Astrocyte (in vitro differentiated cells and primary cell): ENCODE data around the gene PLCB4. TPM values are rescaled to one million over a fixed set of nuclear protein-coding genes. Genes with fewer than 3 reads are reported as not detected.

Source experiments
- DNase-seq: peaks from one replicate; pipeline ENCODE4 v3.0.0-alpha.2; 2010; ENCODE audit warnings: low read depth
- FAIRE-seq: peaks from 2 replicates; lab custom pipeline; 2011; peaks lifted over from hg19 to GRCh38; lab: Jason Lieb, UNC
- H2AFZ ChIP-seq: 2 replicates; pipeline ENCODE4 v1.6.0; 2012; ENCODE audit warnings: low read depth, low read length, inconsistent platforms
- H3K27ac ChIP-seq: 2 replicates; pipeline ENCODE4 v1.5.1; 2011; ENCODE audit warnings: low read depth, low read length, inconsistent platforms
- H3K27me3 ChIP-seq: 2 replicates; pipeline ENCODE4 v1.6.0; 2011; ENCODE audit warnings: low read length, inconsistent platforms; ENCODE audit not compliant: insufficient read depth
- H3K36me3 ChIP-seq: 2 replicates; pipeline ENCODE4 v1.5.1; 2011; ENCODE audit warnings: low read length, inconsistent platforms; ENCODE audit not compliant: insufficient read depth
- H3K4me1 ChIP-seq: 2 replicates; pipeline ENCODE4 v1.5.1; 2011; ENCODE audit warnings: low read length, inconsistent platforms; ENCODE audit not compliant: insufficient read depth
- H3K4me2 ChIP-seq: 2 replicates; pipeline ENCODE4 v1.6.0; 2012; ENCODE audit warnings: low read length, inconsistent platforms
- H3K4me3 ChIP-seq: 2 replicates; pipeline ENCODE4 v1.5.1; 2011; ENCODE audit warnings: low read depth, mild to moderate bottlenecking, low read length, inconsistent platforms; ENCODE audit not compliant: insufficient read depth
- H3K79me2 ChIP-seq: 2 replicates; pipeline ENCODE4 v1.6.0; 2012; ENCODE audit warnings: mild to moderate bottlenecking, low read length, inconsistent platforms; ENCODE audit not compliant: insufficient read depth
- H3K9ac ChIP-seq: 2 replicates; pipeline ENCODE4 v1.6.0; 2012; ENCODE audit warnings: mild to moderate bottlenecking, low read length, inconsistent platforms
- H3K9me3 ChIP-seq: 2 replicates; pipeline ENCODE4 v1.5.1; 2012; ENCODE audit warnings: low read depth, mild to moderate bottlenecking, low read length, inconsistent platforms; ENCODE audit not compliant: insufficient read depth
- H4K20me1 ChIP-seq: 2 replicates; pipeline ENCODE4 v1.6.0; 2012; ENCODE audit warnings: low read length, inconsistent platforms; ENCODE audit not compliant: insufficient read depth
- H3K27ac Mint-ChIP-seq: one replicate; pipeline ENCODE4 v1.8.0; 2021; ENCODE audit warnings: mild to moderate bottlenecking, mixed read lengths; ENCODE audit not compliant: unreplicated experiment
- H3K27me3 Mint-ChIP-seq: one replicate; pipeline ENCODE4 v1.8.0; 2021; ENCODE audit warnings: low read depth, mixed read lengths; ENCODE audit not compliant: unreplicated experiment
- H3K36me3 Mint-ChIP-seq: one replicate; pipeline ENCODE4 v1.8.0; 2021; ENCODE audit warnings: low read depth, mixed read lengths; ENCODE audit not compliant: unreplicated experiment
- H3K4me1 Mint-ChIP-seq: one replicate; pipeline ENCODE4 v1.8.0; 2021; ENCODE audit warnings: low read depth, mixed read lengths; ENCODE audit not compliant: unreplicated experiment
- H3K4me3 Mint-ChIP-seq: one replicate; pipeline ENCODE4 v1.8.0; 2021; ENCODE audit warnings: mild to moderate bottlenecking, moderate library complexity, mixed read lengths; ENCODE audit not compliant: unreplicated experiment
- H3K9me3 Mint-ChIP-seq: one replicate; pipeline ENCODE4 v1.8.0; 2021; ENCODE audit warnings: mild to moderate bottlenecking, mixed read lengths; ENCODE audit not compliant: unreplicated experiment
- CTCF ChIP-seq: IDR thresholded peaks from 2 replicates; pipeline ENCODE4 v1.5.1; 2011; ENCODE audit warnings: low read depth, mild to moderate bottlenecking, inconsistent platforms, low read length, moderate library complexity; ENCODE audit not compliant: insufficient read depth
- EZH2 ChIP-seq: IDR thresholded peaks from 2 replicates; pipeline ENCODE4 v1.6.1; 2012; ENCODE audit warnings: mild to moderate bottlenecking, low read length, inconsistent platforms; ENCODE audit not compliant: insufficient read depth
- total RNA-seq: library from RNA; stranded (reverse); gene quantifications from 2 replicates; pipeline ENCODE4 v1.2.1, GENCODE V29; 2021

Gene PLCB4
- total RNA-seq, 1 donor from 2014 or later: 58.2 TPM

GRCh38 chr20:9342651-9343050 lies 273.8 kb downstream of the PLCB4 start:
- DNase-seq: no peak
- Mint-ChIP-seq H3K4me3 (no peak overlapping the region), H3K27ac (no peak overlapping the region), H3K27me3 (no peaks in the 10 kb centered on the region), H3K9me3 (no peaks in the 10 kb centered on the region), H3K36me3 (peaks cover 2% of the 10 kb centered on the region), H3K4me1 (peaks cover 13% of the 10 kb centered on the region)
- H3K9me3 ChIP-seq: no peaks in the 10 kb centered on the region
- no peaks in the 10 kb centered on the region for H4K20me1 ChIP-seq
- no peak overlapping the region for H3K27ac ChIP-seq
- no peaks in the 10 kb centered on the region for H3K36me3 ChIP-seq
- no peaks in the 10 kb centered on the region for H3K79me2 ChIP-seq
- no peak overlapping the region for H3K4me3 ChIP-seq
- no peaks in the 10 kb centered on the region for H3K27me3 ChIP-seq
- peaks cover 3% of the 10 kb centered on the region for H3K4me1 ChIP-seq
- no peak overlapping the region for H3K9ac ChIP-seq
- FAIRE-seq: no peak
- no peak overlapping the region for H2AFZ ChIP-seq
- TF ChIP-seq CTCF (no peak), EZH2 (no peak)
- H3K4me2 ChIP-seq: no peak overlapping the region

GRCh38 chr20:9344083-9344920 lies 275.4 kb downstream of the PLCB4 start:
- Mint-ChIP-seq H3K27me3 (no peaks in the 10 kb centered on the region), H3K36me3 (peaks cover 7% of the 10 kb centered on the region), H3K27ac (no peak overlapping the region), H3K4me1 (peaks cover 26% of the 10 kb centered on the region), H3K4me3 (no peak overlapping the region), H3K9me3 (no peaks in the 10 kb centered on the region)
- Histone ChIP-seq H3K27me3 (no peaks in the 10 kb centered on the region), H3K79me2 (no peaks in the 10 kb centered on the region), H3K4me2 (peak overlapping the region; percentile 38), H3K4me1 (peaks cover 3% of the 10 kb centered on the region), H3K27ac (no peak overlapping the region), H3K9ac (no peak overlapping the region), H3K4me3 (no peak overlapping the region), H3K36me3 (no peaks in the 10 kb centered on the region), H4K20me1 (no peaks in the 10 kb centered on the region), H3K9me3 (no peaks in the 10 kb centered on the region), H2AFZ (no peak overlapping the region)
- no peak for TF ChIP-seq CTCF
- no peak for TF ChIP-seq EZH2
- DNase-seq (peak; percentile 49), FAIRE-seq (peak; percentile 39)

- H3K4me1 Mint-ChIP-seq: peaks cover 26% of the 10 kb centered on the region
- Histone ChIP-seq H3K36me3 (no peaks in the 10 kb centered on the region), H4K20me1 (no peaks in the 10 kb centered on the region), H3K27me3 (no peaks in the 10 kb centered on the region), H3K9ac (no peak overlapping the region), H3K4me1 (peaks cover 3% of the 10 kb centered on the region), H3K4me3 (no peak overlapping the region), H3K9me3 (no peaks in the 10 kb centered on the region), H3K79me2 (no peaks in the 10 kb centered on the region), H2AFZ (no peak overlapping the region), H3K4me2 (no peak overlapping the region), H3K27ac (no peak overlapping the region)
- peaks cover 7% of the 10 kb centered on the region for H3K36me3 Mint-ChIP-seq
- DNase-seq (no peak), FAIRE-seq (no peak)
- no peaks in the 10 kb centered on the region for H3K27me3 Mint-ChIP-seq
- no peak overlapping the region for H3K27ac Mint-ChIP-seq
- H3K9me3 Mint-ChIP-seq: no peaks in the 10 kb centered on the region
- H3K4me3 Mint-ChIP-seq: peak overlapping the region; percentile 46
- TF ChIP-seq EZH2 (no peak), CTCF (no peak)
Observed at GRCh38 chr20:9348316-9348715, 279.4 kb downstream of the PLCB4 start.
